Measurements from ENCODE around the gene DPYSL4.

The DPYSL4 gene

DNA sequence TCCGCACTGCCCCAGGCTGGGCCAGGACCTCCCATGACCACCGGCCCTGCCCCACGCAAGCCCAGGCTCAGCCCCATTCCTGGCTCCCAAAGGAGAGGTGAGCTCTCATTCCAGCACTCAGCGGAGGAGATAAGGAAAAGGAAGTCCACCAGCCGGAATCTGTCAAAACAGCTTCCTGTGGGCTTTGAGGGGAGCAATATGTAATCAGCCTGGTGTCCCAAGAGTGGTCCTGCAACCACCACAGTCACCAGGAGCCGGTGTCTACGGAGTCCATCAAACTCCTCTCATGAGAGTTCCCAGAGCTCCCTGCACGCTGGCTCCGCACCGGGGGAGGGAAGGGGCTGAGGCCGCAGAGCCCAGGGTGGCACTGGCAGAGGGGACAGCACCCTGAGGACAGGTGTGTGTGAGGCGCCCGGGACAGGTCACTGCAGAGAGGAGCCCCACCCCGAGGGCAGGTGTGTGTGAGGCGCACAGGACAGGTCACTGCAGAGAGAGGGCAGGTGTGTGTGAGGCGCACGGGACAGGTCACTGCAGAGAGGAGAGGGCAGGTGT, 63.2 kb downstream of the DPYSL4 start:
- DNase-seq (ENCODE audit: low spot score), result no peak
- no peak overlapping the region for H3K4me3 ChIP-seq
- TF ChIP-seq, protein P1, sequence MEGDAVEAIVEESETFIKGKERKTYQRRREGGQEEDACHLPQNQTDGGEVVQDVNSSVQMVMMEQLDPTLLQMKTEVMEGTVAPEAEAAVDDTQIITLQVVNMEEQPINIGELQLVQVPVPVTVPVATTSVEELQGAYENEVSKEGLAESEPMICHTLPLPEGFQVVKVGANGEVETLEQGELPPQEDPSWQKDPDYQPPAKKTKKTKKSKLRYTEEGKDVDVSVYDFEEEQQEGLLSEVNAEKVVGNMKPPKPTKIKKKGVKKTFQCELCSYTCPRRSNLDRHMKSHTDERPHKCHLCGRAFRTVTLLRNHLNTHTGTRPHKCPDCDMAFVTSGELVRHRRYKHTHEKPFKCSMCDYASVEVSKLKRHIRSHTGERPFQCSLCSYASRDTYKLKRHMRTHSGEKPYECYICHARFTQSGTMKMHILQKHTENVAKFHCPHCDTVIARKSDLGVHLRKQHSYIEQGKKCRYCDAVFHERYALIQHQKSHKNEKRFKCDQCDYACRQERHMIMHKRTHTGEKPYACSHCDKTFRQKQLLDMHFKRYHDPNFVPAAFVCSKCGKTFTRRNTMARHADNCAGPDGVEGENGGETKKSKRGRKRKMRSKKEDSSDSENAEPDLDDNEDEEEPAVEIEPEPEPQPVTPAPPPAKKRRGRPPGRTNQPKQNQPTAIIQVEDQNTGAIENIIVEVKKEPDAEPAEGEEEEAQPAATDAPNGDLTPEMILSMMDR (IDR thresholded peaks at IDR 0.05), result no peak
- no peak overlapping the region for H3K27ac ChIP-seq

DNA sequence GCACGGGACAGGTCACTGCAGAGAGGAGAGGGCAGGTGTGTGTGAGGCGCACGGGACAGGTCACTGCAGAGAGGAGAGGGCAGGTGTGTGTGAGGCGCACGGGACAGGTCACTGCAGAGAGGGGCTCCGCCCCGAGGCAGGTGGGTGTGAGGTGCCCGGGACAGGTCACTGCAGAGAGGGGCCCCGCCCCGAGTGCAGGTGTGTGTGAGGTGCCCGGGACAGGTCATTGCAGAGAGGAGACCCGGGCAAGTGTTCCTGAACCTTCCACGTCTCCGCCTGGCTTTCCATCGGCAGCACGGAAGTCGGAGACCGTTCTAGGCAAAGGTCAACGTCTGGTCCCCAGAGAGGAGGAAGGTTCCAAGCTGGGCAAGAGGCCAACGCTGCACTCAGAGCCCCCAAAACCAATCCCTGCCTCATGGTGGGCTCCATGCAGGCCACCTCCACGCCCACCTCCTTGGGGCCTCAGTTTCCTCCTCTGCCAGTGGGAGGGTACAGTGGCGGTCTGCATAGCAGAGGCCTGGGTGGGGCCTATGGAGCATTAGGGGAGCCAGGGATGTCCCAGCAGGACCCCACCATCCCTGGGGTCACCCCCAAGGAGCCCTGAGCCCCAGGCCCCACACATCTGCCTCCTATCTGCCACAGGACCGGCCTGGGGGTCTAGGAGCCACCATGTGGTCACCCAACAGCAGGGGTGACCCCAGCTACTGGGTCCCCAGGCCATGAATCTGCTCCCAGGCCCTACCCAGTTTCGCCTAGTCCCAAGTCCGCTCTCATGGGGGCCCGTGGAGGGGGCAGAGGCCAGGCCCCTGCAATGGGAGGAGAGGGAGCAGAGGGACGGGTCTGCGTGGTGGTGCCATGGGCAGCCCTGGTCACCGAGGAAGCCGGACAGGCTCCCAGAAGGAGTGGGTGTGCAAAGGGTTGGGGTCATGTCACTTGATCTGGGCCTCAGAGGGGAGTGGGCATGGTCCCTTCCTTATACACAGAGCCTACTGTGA, 64.0 kb downstream of the DPYSL4 start:
- no peak for DNase-seq (ENCODE audit: low spot score)
- no peak overlapping the region for H3K27ac ChIP-seq
- TF ChIP-seq, protein P1 (IDR thresholded peaks at IDR 0.05), result no peak

DNA sequence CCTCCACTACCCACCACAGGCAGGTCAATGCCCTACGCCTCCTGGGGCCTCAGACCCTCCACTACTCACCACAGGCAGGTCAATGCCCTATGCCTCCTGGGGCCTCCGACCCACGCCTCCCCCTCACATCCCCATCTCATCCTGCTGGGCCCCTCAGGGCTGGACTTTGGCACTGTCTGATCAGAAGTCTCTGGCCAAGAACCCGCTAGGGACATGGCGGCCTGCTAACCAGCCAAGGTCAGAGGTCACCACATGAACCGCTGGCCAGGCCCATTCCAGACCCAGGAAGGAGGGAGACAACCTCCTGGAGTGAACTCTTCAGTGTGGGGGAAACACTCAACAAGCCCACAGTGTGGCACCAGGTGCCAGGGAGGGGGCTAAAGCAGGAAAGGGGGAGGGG, 65.2 kb downstream of the DPYSL4 start:
- TF ChIP-seq, protein P1 (IDR thresholded peaks at IDR 0.05), result no peak
- DNase-seq (ENCODE audit: low spot score), result no peak
- Histone ChIP-seq H3K4me3 (no peak overlapping the region), H3K27ac (no peak overlapping the region)

More for the DNA sequence above, 64.0 kb downstream of the DPYSL4 start:
- H3K4me3 ChIP-seq, result no peak overlapping the region

DNA sequence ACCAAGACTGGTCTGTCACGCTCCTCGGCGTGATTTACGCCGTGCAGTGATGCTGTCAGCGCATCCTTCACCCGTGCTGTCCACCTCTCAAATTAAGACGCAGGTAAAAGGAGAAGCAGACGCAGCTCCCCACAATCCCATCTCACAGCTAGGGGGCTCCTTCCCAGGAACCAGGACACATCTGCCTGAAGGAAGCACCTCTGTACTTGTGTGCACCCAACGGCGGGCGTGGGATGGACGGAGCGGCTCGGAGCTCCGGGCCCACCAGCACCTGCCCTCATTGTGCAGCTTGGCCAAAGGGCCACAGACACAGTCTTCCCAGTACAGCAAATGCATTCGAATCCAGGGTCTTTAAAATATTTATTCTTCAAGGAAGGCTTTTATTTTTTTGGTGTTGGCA, 65.7 kb downstream of the DPYSL4 start:
- DNase-seq (ENCODE audit: low spot score), result no peak
- Histone ChIP-seq H3K27ac (no peak overlapping the region), H3K4me3 (no peak overlapping the region)
- TF ChIP-seq, protein P1 (IDR thresholded peaks at IDR 0.05), result no peak

DNA sequence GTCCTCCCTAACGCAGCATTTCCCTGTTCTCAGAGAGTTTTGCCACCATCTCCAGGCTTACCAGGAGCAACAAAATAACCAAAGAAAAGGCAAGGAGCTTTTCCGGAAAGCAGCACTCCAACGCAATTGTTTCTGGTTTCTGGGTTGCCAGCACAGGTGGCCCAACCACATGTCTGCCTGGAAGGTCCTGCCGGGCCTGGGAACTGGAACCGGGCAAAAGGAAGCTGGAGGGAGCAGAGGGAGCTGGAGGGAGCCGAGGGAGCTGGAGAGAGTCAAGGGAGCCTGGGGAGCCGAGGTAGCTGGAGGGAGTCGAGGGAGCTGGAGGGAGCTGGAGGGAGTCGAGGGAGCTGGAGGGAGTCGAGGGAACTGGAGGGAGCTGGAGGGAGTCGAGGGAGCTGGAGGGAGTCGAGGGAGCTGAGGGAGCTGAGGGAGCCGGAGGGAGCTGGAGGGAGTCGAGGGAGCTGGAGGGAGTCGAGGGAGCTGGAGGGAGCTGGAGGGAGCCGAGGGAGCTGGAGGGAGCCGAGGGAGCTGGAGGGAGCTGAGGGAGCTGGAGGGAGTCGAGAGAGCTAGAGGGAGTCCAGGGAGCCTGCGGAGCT, 66.4 kb downstream of the DPYSL4 start:
- TF ChIP-seq, protein P1 (IDR thresholded peaks at IDR 0.05), result no peak
- Histone ChIP-seq H3K4me3 (no peak overlapping the region), H3K27ac (no peak overlapping the region)
- DNase-seq (ENCODE audit: low spot score), result no peak

DNA sequence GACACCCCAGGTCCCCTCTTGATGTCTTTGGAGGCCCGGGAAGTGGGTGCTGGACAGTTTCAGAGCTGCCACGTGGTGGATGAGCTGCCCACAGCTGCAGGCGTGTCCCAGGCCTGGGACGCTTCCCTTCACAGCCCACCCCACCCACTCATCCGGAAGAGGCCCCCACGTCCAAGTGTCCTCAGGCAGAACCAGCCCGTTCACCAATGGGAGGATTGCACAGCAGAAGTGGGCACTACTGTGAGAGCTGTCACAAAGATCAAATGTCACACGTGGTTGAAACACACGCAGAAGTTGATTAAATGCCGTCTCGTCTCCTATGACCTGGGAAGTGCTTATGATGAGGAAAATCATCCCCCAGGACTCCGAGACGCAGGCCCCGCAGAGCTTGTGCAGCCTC, 68.1 kb downstream of the DPYSL4 start:
- Histone ChIP-seq H3K27ac (no peak overlapping the region), H3K4me3 (no peak overlapping the region)
- TF ChIP-seq, protein P1 (IDR thresholded peaks at IDR 0.05), result no peak
- DNase-seq (ENCODE audit: low spot score), result no peak
